ENCODE data around the gene U2AF2.

DNA sequence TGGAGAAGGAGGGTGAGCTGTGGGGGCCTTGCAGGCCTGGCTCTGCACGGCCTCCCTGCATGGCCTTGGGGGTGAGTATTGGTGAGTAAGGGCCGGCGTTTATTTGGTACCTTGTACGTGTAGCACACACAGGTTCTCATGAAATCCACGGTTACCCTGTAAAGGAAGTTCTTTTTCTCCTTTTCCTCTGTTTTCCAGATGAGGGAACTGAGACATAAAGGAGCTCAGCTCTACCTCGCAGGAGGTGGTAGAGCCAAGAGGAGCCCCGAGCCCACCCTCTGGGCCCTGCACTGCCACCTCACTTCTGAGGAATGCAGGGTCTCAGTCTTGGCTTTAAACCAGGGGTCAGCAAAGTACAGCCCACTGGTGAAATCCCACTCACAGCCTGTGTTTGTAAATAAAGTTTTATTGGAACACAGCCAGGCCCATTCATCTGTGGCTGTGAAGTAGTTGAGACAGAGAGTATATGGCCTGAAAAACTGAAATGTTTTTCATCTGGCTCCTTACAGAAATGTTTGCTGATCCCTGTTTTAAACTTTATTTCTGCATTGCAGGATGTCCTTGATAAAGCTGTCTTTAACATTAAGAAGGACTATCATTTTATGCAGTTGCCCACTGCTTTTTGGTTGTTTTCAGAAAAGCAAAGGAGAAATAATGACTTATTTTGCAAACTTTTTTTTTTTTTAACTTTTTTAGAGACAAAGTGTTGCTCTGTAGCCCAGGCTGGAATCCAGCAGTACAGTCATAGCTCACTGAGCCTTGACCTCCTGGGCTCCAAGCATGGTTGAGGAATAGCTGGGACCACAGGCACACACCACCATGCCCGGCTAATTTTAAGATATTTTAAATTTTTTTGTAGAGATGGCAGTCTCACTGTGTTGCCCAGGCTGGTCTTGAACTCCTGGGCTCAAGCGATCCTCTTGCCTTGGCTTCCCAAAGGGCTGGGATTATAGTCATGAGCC lies 26.6 kb downstream of the U2AF2 start:
- TF ChIP-seq, protein P1, sequence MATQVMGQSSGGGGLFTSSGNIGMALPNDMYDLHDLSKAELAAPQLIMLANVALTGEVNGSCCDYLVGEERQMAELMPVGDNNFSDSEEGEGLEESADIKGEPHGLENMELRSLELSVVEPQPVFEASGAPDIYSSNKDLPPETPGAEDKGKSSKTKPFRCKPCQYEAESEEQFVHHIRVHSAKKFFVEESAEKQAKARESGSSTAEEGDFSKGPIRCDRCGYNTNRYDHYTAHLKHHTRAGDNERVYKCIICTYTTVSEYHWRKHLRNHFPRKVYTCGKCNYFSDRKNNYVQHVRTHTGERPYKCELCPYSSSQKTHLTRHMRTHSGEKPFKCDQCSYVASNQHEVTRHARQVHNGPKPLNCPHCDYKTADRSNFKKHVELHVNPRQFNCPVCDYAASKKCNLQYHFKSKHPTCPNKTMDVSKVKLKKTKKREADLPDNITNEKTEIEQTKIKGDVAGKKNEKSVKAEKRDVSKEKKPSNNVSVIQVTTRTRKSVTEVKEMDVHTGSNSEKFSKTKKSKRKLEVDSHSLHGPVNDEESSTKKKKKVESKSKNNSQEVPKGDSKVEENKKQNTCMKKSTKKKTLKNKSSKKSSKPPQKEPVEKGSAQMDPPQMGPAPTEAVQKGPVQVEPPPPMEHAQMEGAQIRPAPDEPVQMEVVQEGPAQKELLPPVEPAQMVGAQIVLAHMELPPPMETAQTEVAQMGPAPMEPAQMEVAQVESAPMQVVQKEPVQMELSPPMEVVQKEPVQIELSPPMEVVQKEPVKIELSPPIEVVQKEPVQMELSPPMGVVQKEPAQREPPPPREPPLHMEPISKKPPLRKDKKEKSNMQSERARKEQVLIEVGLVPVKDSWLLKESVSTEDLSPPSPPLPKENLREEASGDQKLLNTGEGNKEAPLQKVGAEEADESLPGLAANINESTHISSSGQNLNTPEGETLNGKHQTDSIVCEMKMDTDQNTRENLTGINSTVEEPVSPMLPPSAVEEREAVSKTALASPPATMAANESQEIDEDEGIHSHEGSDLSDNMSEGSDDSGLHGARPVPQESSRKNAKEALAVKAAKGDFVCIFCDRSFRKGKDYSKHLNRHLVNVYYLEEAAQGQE (IDR thresholded peaks at IDR 0.05; ENCODE audit: low read depth, low read length), result no peak
- no peak for TF ChIP-seq MXI1 (IDR thresholded peaks at IDR 0.05; ENCODE audit: low read depth, low read length)
- TF ChIP-seq, protein P2, sequence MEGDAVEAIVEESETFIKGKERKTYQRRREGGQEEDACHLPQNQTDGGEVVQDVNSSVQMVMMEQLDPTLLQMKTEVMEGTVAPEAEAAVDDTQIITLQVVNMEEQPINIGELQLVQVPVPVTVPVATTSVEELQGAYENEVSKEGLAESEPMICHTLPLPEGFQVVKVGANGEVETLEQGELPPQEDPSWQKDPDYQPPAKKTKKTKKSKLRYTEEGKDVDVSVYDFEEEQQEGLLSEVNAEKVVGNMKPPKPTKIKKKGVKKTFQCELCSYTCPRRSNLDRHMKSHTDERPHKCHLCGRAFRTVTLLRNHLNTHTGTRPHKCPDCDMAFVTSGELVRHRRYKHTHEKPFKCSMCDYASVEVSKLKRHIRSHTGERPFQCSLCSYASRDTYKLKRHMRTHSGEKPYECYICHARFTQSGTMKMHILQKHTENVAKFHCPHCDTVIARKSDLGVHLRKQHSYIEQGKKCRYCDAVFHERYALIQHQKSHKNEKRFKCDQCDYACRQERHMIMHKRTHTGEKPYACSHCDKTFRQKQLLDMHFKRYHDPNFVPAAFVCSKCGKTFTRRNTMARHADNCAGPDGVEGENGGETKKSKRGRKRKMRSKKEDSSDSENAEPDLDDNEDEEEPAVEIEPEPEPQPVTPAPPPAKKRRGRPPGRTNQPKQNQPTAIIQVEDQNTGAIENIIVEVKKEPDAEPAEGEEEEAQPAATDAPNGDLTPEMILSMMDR (IDR thresholded peaks at IDR 0.05), result no peak
- TF ChIP-seq SIN3A (IDR thresholded peaks at IDR 0.05; ENCODE audit: borderline replicate concordance, low read depth, low read length), result no peak
